ENCODE data around the gene RHOC. TPM values are rescaled to one million over a fixed set of nuclear protein-coding genes. Genes with fewer than 3 reads are reported as not detected.
A peak's percentile ranks its signal among the peaks of the same experiment; 100 is the strongest.

Gene RHOC
- total RNA-seq, 2 donors from 2014 or later: 297 to 387 TPM

DNA sequence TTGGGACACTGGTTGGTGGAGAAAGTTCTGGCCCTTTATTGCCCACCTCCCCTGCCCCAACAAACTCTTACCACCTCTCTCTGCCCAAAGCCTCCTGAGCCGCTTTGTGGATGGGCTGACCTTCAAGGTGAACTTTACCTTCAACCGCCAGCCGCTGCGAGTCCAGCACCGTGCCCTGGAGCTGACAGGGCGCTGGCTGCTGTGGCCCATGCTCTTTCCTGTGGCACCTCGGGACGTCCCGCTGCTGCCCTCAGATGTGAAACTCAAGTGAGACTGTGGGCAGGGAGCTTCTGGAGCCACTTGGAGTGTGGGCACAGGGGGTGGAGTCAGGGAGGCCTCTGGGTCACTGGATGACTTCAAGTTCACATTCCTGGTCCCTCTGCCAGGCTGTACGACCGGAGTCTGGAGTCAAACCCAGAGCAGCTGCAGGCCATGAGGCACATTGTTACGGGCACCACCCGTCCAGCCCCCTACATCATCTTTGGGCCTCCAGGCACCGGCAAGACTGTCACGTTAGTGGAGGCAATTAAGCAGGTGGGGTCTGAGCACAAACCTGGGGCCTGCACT lies 12.5 kb downstream of the RHOC start:
- intact Hi-C loops (cut with DNase I): loop anchor here in 1 of 2 donors (2.0 kb wide), 1 partner anchor 30 kb away; no protein-coding TSS in a partner anchor
- DNase-seq (ENCODE audit: low spot score): peak; percentile 75

- intact Hi-C loops (cut with DNase I): loop anchor here in 1 of 2 donors (2.0 kb wide), 1 partner anchor 29 kb away; no protein-coding TSS in a partner anchor
- no peak for DNase-seq (ENCODE audit: low spot score)
These were observed 13.1 kb downstream of the RHOC start for GRCh38 chr1:112693821-112694220.

- intact Hi-C loops (cut with DNase I): no loop called here
- no peak for DNase-seq (ENCODE audit: low spot score)
These were observed 14.2 kb downstream of the RHOC start for GRCh38 chr1:112692681-112693080.

DNA sequence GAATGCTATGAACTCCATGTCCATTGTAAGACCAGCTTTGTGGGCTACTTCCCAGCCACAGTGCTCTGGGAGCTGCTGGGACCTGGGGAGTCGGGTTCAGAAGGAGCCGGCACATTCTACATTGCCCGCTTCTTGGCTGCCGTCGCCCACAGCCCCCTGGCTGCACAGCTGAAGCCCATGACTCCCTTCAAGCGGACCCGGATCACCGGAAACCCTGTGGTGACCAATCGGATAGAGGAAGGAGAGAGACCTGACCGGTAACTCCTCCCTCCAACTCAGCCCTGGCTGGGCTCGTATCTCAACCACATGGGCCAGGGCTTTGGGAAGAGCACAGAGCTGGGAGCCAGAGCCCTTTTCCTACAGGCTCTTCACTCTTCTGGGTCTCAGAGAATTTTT lies 17.1 kb downstream of the RHOC start:
- intact Hi-C loops (cut with DNase I): no loop called here
- DNase-seq (ENCODE audit: low spot score): peak; percentile 78

DNA sequence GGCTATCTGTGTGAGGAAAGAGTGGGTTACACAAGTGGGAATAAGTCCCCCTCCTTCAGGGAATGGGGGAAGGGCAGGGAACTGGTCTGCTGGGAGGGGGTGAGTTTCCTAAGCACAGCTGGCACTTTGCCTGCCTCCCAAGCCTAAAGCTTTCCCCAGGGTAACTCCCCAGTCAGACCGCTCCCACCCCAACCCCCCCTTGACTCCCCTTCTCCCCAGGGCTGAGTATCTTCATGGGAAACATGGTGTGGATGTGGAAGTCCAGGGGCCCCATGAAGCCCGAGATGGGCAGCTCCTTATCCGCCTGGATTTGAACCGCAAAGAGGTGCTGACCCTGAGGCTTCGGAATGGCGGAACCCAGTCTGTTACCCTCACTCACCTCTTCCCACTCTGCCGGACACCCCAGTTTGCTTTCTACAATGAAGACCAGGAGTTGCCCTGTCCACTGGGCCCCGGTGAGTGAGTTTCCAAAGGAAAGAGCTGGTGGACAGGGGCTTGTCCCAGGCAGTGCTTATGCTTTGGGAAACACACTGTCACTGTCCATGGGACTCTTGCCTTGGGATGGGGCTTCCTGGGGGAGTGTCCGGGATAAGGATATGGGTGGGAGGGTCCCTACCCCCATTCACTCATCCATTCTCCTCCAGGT lies 17.6 kb downstream of the RHOC start:
- intact Hi-C loops (cut with DNase I): no loop called here
- DNase-seq (ENCODE audit: low spot score): no peak

DNA sequence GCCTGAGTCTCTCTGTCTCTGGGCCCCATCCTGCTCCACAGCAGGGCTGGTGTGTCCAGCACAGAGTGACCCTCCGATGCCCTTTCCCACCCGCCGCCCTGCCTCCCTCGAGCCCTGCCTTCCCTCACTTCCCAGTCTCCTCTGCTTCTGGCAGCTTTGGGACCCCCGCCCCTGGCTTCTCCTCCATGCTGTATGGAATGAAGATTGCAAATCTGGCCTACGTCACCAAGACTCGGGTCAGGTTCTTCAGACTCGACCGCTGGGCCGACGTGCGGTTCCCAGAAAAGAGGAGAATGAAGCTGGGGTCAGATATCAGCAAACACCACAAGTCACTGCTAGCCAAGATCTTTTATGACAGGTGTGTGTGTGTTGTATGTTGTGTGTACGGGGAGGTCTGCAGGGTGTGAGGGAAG lies 18.1 kb downstream of the RHOC start:
- DNase-seq (ENCODE audit: low spot score): peak; percentile 86
- intact Hi-C loops (cut with DNase I): no loop called here

GRCh38 chr1:112687785-112688496 lies 19.0 kb downstream of the RHOC start:
- intact Hi-C loops (cut with DNase I): no loop called here
- DNase-seq (ENCODE audit: low spot score): no peak

GRCh38 chr1:112687361-112687760 lies 19.6 kb downstream of the RHOC start:
- intact Hi-C loops (cut with DNase I): no loop called here
- no peak for DNase-seq (ENCODE audit: low spot score)

- no peak for DNase-seq (ENCODE audit: low spot score)
- intact Hi-C loops (cut with DNase I): no loop called here
These were observed 20.1 kb downstream of the RHOC start for GRCh38 chr1:112686835-112687234.

- intact Hi-C loops (cut with DNase I): no loop called here
- DNase-seq (ENCODE audit: low spot score): no peak
These were observed 20.5 kb downstream of the RHOC start for GRCh38 chr1:112686417-112686816.

- intact Hi-C loops (cut with DNase I): no loop called here
- no peak for DNase-seq (ENCODE audit: low spot score)
These were observed 21.0 kb downstream of the RHOC start for GRCh38 chr1:112685913-112686312.

DNA sequence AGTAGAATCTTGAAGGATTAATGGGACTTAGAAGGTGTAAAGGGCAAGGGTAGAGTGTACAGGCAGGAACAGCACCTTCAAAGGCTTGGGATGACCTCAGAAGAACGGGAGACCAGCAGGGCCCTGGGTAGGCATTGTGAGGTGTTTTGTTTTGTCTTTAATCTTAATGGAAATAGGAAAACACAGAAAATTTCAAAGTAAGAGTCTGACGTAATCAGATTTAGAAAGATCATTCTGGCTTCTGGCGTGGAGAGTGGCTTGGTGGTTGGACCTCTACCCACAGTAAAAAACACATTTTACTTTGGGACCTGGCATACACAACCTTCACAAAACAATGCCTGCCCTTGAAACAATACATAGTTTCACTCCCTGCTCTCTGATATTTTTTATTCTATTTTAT lies 28.3 kb downstream of the RHOC start:
- DNase-seq (ENCODE audit: low spot score): no peak
- intact Hi-C loops (cut with DNase I): no loop called here

DNA sequence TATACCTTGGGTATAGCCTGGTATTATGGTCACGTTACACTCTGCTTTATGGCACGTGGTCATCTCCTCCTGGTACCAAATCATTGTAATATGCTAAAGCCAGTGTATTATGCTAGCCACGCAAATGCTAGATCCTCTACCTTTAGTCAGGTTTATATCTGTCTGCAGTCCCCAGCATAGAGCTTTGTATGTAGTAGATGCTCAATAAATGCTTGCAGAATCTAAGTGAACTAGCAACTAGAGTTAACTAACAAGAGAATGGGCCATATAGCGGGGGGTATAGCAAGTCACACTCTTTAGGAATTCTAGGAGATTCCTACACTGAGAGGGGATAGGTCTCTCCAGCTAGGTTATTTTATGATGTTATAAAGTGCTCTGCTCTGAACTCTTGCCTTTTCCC lies 29.4 kb downstream of the RHOC start:
- no peak for DNase-seq (ENCODE audit: low spot score)
- intact Hi-C loops (cut with DNase I): no loop called here

- no peak for DNase-seq (ENCODE audit: low spot score)
- intact Hi-C loops (cut with DNase I): no loop called here
These were observed 30.4 kb downstream of the RHOC start for GRCh38 chr1:112676543-112676942.

GRCh38 chr1:112675728-112676381 lies 31.1 kb downstream of the RHOC start:
- no peak for DNase-seq (ENCODE audit: low spot score)
- intact Hi-C loops (cut with DNase I): no loop called here

GRCh38 chr1:112674986-112675727 lies 31.8 kb downstream of the RHOC start:
- intact Hi-C loops (cut with DNase I): loop anchor here in 1 of 2 donors (5.0 kb wide), 1 partner anchor 32 kb away; the partner anchor contains the start of gene RHOC
- peak; percentile 85 for DNase-seq (ENCODE audit: low spot score)

DNA sequence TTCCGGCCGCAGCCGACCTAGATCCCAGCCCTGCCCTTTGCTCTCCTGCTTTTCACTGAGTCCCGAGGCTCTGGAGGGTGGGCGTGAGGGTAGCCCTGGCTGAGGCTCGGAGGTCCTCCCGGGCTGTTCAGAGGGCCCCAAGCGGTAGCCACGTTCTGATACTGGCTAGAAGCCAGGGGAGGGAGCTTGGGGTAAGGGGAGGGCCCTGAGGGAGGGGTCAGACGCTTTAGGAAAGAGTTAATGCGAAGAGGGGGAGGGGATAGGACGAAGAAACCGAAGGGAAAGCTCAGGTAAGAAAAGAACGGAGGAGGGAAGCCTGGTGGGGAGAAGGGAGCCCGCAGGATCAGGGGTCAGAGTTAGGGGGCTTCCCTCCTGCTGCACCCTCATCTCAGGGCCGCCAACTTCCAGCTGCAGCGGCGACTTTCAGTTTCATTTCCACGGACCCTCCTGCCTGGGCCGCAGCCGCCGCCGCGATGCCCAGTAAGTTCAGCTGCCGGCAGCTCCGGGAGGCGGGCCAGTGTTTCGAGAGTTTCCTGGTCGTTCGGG lies 32.4 kb downstream of the RHOC start, which contains the start of gene MOV10:
MOV10 (plus strand) TSS at position 220 of the 546 bp plus-strand sequence; CDS start at position 474, 254 bp downstream.
- DNase-seq (ENCODE audit: low spot score): peak; percentile 92
- intact Hi-C loops (cut with DNase I): loop anchor here in 1 of 2 donors (5.0 kb wide), 1 partner anchor 33 kb away; the partner anchor contains the start of gene RHOC

DNA sequence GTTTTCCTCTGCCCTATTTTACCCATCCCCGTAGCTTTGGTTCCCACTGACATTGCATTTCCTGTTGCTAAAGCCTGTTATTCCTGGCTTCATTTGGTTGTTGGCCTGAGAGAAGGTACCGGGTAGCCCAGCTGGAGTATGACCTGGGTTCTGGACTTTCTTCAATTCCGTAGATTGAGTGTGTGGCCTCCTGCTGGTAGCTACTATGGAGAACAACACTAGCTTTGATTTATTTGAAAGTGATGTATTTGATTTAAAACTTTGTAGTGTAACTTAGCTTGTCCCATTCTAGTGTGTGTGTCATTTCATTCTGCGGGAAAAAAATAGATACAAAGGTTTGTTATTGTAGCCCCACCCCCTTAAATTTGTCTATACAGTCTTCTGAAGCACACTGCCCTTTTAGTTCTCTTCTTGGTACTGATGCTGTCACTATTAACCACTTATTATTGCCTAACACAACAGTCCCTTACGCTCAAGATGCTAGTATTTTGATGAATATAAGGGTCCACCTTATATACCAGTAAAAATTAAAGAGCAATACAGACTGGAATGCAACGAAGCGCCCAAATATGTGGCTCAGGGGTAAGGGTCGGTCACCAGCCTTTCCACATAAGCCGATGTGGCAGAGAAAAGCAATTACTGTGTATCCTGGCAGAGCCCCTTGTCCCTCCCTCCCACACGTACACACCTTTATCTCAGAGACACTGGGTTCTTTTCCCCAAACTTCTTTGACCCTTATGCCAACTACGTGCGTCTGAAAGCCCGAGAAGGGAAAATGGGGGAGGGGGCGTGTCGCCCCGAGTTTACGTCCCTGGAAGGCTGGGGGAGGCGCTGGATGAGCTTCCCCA lies 33.1 kb downstream of the RHOC start:
- no peak for DNase-seq (ENCODE audit: low spot score)

More for the DNA sequence above, 33.1 kb downstream of the RHOC start:
- intact Hi-C loops (cut with DNase I): loop anchor here in 1 of 2 donors (5.0 kb wide), 1 partner anchor 33 kb away; the partner anchor contains the start of gene RHOC
